B cell (primary cell): ENCODE measurements around the gene DROSHA. TPM values are rescaled to one million over a fixed set of nuclear protein-coding genes. Genes with fewer than 3 reads are reported as not detected.

ENCODE experiments used
- ATAC-seq: fragments of 200-7000 bp; cut with Tn5 transposase; one replicate; pipeline ENCODE4 v1.10.0; 2021; ENCODE audit warnings: low read depth, mild to moderate bottlenecking, moderate number of reproducible peaks, moderate library complexity
- CTCF ChIA-PET: fragments of 350-600 bp; sonication (Branson Sonifier 250); formaldehyde crosslinking; loops from one replicate; lab custom pipeline; 2021; ENCODE audit warnings: antibody characterized with exemption, inconsistent platforms; lab: Charles Lee
- POLR2A ChIA-PET: fragments of 350-600 bp; sonication (Branson Sonifier 250); formaldehyde crosslinking; loops from one replicate; lab custom pipeline; 2021; ENCODE audit warnings: antibody characterized with exemption; lab: Charles Lee
- DNase-seq: peaks from one replicate; pipeline ENCODE4 v3.0.0; 2013
- H2AFZ ChIP-seq: 2 replicates; pipeline ENCODE4 v1.6.1; 2012; ENCODE audit warnings: mild to moderate bottlenecking, low read depth, low read length; ENCODE audit not compliant: insufficient read depth, poor library complexity, severe bottlenecking
- H3K27ac ChIP-seq, 2 donors: 1 replicate in 1 of 2; 2 replicates in 1 of 2; pipeline ENCODE4 v1.5.1; 2012 to 2013; ENCODE audit warnings: low read length in 2 of 2, mild to moderate bottlenecking in 2 of 2, moderate library complexity in 1 of 2
- H3K27me3 ChIP-seq, 4 experiments: fragments of 200-600 bp in 1 of 4; sonication (generic) in 1 of 4; replicated peaks in 1 of 4; 1 replicate in 2 of 4; 2 replicates in 2 of 4; pipeline versions ENCODE4 v1.6.1 to v1.7.0; 2013 to 2016; ENCODE audit warnings: low read length in 3 of 4, mild to moderate bottlenecking in 2 of 4, mixed read lengths in 1 of 4, moderate library complexity in 1 of 4; ENCODE audit not compliant: insufficient read depth in 4 of 4, control insufficient read depth in 3 of 4; ENCODE audit errors: control extremely low read depth in 1 of 4
- H3K36me3 ChIP-seq, 2 experiments: replicated peaks in 1 of 2; 1 replicate in 1 of 2; 2 replicates in 1 of 2; pipeline versions ENCODE4 v1.6.1 to v1.7.1; 2013; ENCODE audit warnings: low read length in 1 of 2; ENCODE audit not compliant: insufficient read depth in 2 of 2, control insufficient read depth in 1 of 2; ENCODE audit errors: control extremely low read depth in 1 of 2, extremely low read depth in 1 of 2
- H3K4me1 ChIP-seq, 2 donors: fragments of 200-600 bp in 1 of 2; sonication (generic) in 1 of 2; 1 replicate in 1 of 2; 2 replicates in 1 of 2; pipeline versions ENCODE4 v1.5.1 to v1.6.1; 2013 to 2017; ENCODE audit warnings: low read length in 2 of 2; ENCODE audit not compliant: control insufficient read depth in 2 of 2, insufficient read depth in 2 of 2
- H3K4me2 ChIP-seq: replicated peaks from 2 replicates; pipeline ENCODE3; 2012; ENCODE audit warnings: mild to moderate bottlenecking, low read depth, low read length; ENCODE audit not compliant: poor library complexity, severe bottlenecking
- H3K4me3 ChIP-seq, 5 experiments: fragments of 200-600 bp in 1 of 5; sonication (generic) in 1 of 5; 1 replicate in 3 of 5; 2 replicates in 2 of 5; pipeline versions ENCODE4 v1.5.1 to v1.7.0; 2011 to 2016; ENCODE audit warnings: low read length in 4 of 5, mild to moderate bottlenecking in 4 of 5, low read depth in 2 of 5, control low read depth in 1 of 5, moderate library complexity in 1 of 5; ENCODE audit not compliant: insufficient read depth in 1 of 5; ENCODE audit errors: control extremely low read depth in 1 of 5, extremely low read depth in 1 of 5
- H3K79me2 ChIP-seq: fragments of 200-600 bp; sonication (generic); one replicate; pipeline ENCODE4 v1.6.0; 2016; ENCODE audit warnings: low read length; ENCODE audit not compliant: control insufficient read depth, insufficient read depth
- H3K9ac ChIP-seq: fragments of 200-600 bp; sonication (generic); 2 replicates; pipeline ENCODE4 v1.6.1; 2017; ENCODE audit warnings: mild to moderate bottlenecking, low read length, moderate library complexity
- H3K9me3 ChIP-seq, 3 donors: one replicate each; pipeline versions ENCODE4 v1.6.1 to v1.7.1; 2013; ENCODE audit warnings: low read length in 2 of 3; ENCODE audit not compliant: control insufficient read depth in 2 of 3, insufficient read depth in 1 of 3; ENCODE audit errors: control extremely low read depth in 1 of 3
- H4K20me1 ChIP-seq: 2 replicates; pipeline ENCODE4 v1.6.0; 2012; ENCODE audit warnings: mild to moderate bottlenecking, low read length; ENCODE audit not compliant: insufficient read depth, control insufficient read depth, poor library complexity, severe bottlenecking
- H3K27ac Mint-ChIP-seq: one replicate; pipeline ENCODE4 v1.8.0; 2021; ENCODE audit warnings: mixed read lengths
- H3K27me3 Mint-ChIP-seq: one replicate; pipeline ENCODE4 v1.8.0; 2021; ENCODE audit warnings: mixed read lengths
- H3K4me1 Mint-ChIP-seq: one replicate; pipeline ENCODE4 v1.8.0; 2021; ENCODE audit warnings: mixed read lengths
- H3K4me3 Mint-ChIP-seq: one replicate; pipeline ENCODE4 v1.8.0; 2021; ENCODE audit warnings: mixed read lengths
- H3K9me3 Mint-ChIP-seq: one replicate; pipeline ENCODE4 v1.8.0; 2022; ENCODE audit warnings: mixed read lengths; ENCODE audit not compliant: insufficient read depth
- CTCF ChIP-seq: fragments of 200-600 bp; IDR thresholded peaks from one replicate; pipeline ENCODE4 v1.8.0; 2022; ENCODE audit warnings: antibody characterized with exemption, mild to moderate bottlenecking
- EZH2 ChIP-seq: IDR thresholded peaks from 2 replicates; pipeline ENCODE4 v1.6.1; 2012; ENCODE audit warnings: borderline replicate concordance, low read depth, mild to moderate bottlenecking, moderate library complexity, low read length; ENCODE audit not compliant: insufficient read depth, poor library complexity, severe bottlenecking
- WGBS: methylation state at CpG from one replicate; pipeline ENCODE4 v1.1.5; 2013; ENCODE audit warnings: missing lambda C conversion rate; ENCODE audit not compliant: insufficient coverage; 5-methylcytosine and 5-hydroxymethylcytosine counted together
- intact Hi-C: fragments of 100-400 bp; cut with micrococcal nuclease; formaldehyde crosslinking; loops from one replicate; pipeline ENCODE4 v1.10.0; 2022
- polyA plus RNA-seq: library from polyadenylated mRNA; depleted of rRNA; stranded (reverse); fragments of >200 nt; gene quantifications from 2 replicates; pipeline ENCODE4 v1.2.3, GENCODE V29; 2012
- total RNA-seq, 2 donors: library from RNA; stranded (reverse); fragments of 120-200 nt in 1 of 2; gene quantifications; 1 replicate in 1 of 2; 2 replicates in 1 of 2; pipeline versions ENCODE4 v1.2.3 to v1.2.4, GENCODE V29; 2013 to 2022

Gene DROSHA
- total and polyA plus RNA-seq, 2 donors (not counting 1 experiment from before 2014, with no cell fraction given), result 31.2 to 62.4 TPM

DNA sequence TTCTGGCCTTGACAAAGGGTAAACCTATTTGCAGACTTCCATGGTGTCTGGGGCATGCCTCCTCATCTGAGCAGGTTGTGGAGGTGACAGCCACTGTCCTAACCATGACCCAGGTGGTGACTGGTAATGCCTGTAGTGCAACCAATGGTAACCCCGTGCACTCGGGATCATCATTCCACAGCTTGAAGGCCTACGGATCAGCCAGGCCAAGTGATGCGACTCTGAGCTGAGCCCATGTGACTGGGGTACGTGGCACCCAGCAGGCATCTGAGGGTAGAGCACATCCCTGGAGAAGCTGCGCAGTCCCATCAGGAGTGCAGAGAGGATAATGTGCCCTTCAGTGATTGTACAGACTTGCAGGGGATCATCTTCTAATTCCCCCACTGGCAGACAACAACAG, 35.0 kb downstream of the DROSHA start:
- H3K4me1 ChIP-seq, result no peaks in the 10 kb centered on the region
- Mint-ChIP-seq H3K9me3 (no peaks in the 10 kb centered on the region), H3K4me1 (no peaks in the 10 kb centered on the region), H3K27me3 (no peaks in the 10 kb centered on the region), H3K27ac (no peak overlapping the region), H3K4me3 (no peak overlapping the region)
- no peak overlapping the region for H3K9ac ChIP-seq
- no peaks in the 10 kb centered on the region for H3K9me3 ChIP-seq
- peaks cover 0 to 91% of the 10 kb centered on the region in 2 experiments for H3K36me3 ChIP-seq
- ChIA-PET CTCF (no interaction called here), POLR2A (no interaction called here)
- H2AFZ ChIP-seq, result no peak overlapping the region
- no peaks in the 10 kb centered on the region for H3K27me3 ChIP-seq
- ATAC-seq, result no peak
- intact Hi-C loops, result no loop called here
- 99% methylated on average over 5 of the region's 6 CpGs for WGBS
- no peak overlapping the region for H3K4me3 ChIP-seq
- no peaks in the 10 kb centered on the region for H3K79me2 ChIP-seq
- no peak for DNase-seq
- no peak overlapping the region for H3K4me2 ChIP-seq
- H3K27ac ChIP-seq, result no peak overlapping the region
- H4K20me1 ChIP-seq, result no peaks in the 10 kb centered on the region
- TF ChIP-seq CTCF, result no peak
- TF ChIP-seq EZH2, result no peak

DNA sequence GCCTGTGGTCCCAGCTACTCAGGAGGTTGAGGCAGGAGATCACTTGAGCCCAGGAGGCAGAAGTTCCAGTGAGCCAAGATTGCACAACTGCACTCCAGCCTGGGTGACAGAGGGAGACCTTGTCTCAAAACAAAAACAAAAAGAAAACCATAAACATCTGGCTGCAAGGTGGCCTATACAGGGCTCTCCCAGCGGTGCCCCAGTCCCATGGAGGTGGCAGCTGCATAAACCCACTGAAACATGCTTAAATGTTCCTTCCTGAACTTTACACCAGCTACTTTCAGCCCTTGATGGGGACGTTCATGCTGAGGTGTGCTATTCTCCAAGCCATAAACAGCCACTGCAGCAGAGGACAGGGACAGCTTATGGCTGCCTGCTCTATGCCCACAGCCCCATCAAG, 35.6 kb downstream of the DROSHA start:
- DNase-seq (no peak), ATAC-seq (no peak)
- intact Hi-C loops, result no loop called here
- no peaks in the 10 kb centered on the region for H3K27me3 Mint-ChIP-seq
- ChIA-PET CTCF (no interaction called here), POLR2A (no interaction called here)
- Histone ChIP-seq H2AFZ (no peak overlapping the region), H3K4me1 (no peaks in the 10 kb centered on the region), H3K27ac (no peak overlapping the region), H3K36me3 (peaks cover 0 to 85% of the 10 kb centered on the region in 2 experiments), H3K4me3 (no peak overlapping the region), H3K9me3 (no peaks in the 10 kb centered on the region), H3K9ac (no peak overlapping the region), H4K20me1 (no peaks in the 10 kb centered on the region), H3K27me3 (no peaks in the 10 kb centered on the region), H3K4me2 (no peak overlapping the region), H3K79me2 (no peaks in the 10 kb centered on the region)
- TF ChIP-seq EZH2 (no peak), CTCF (no peak)
- no peak overlapping the region for H3K4me3 Mint-ChIP-seq
- H3K4me1 Mint-ChIP-seq, result no peaks in the 10 kb centered on the region
- WGBS, result 100% methylated on average over 1 of the region's 2 CpGs
- H3K27ac Mint-ChIP-seq, result no peak overlapping the region
- H3K9me3 Mint-ChIP-seq, result no peaks in the 10 kb centered on the region
